Measurements from ENCODE around the gene C1orf56.

The C1orf56 gene

DNA sequence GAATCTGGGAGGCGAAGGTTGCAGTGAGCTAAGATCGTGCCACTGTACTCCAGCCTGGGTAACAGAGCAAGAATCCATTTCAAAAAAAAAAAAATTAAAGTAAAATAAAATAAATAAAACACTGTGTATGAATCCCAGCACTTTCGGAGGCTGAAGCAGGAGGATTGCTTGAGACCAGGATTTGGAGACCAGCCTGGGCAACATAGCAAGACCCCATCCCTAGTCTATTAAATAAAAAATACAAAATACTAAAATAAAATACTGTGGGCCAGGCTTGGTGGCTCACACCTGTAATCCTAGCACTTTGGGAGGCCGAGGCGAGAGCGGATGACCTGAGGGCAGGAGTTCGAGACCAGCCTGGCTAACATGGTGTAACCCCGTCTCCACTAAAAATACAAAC lies 15.4 kb upstream of the C1orf56 start:
- H3F3A ChIP-seq (ENCODE audit: insufficient read depth): no peaks in the 10 kb centered on the region
- H4K20me1 ChIP-seq (ENCODE audit: low read depth, low read length): no peaks in the 10 kb centered on the region
- no peak overlapping the region for H3K4me3 ChIP-seq (ENCODE audit: insufficient read depth, low read length, poor library complexity, severe bottlenecking)
- no peak overlapping the region for H3K4me2 ChIP-seq (ENCODE audit: low read depth, low read length, poor library complexity, severe bottlenecking)
- H3K27ac ChIP-seq (ENCODE audit: low read depth, low read length): no peak overlapping the region
- H3K9me2 ChIP-seq (replicated peaks; ENCODE audit: insufficient read depth, low read length): no peaks in the 10 kb centered on the region
- H3K9ac ChIP-seq (ENCODE audit: low read length): no peak overlapping the region
- no peaks in the 10 kb centered on the region for H3K79me2 ChIP-seq (ENCODE audit: insufficient read depth, low read length)
- no peaks in the 10 kb centered on the region for H3K9me3 ChIP-seq (ENCODE audit: insufficient read depth, low read length)
- H3K27me3 ChIP-seq (ENCODE audit: low read length): no peaks in the 10 kb centered on the region
- no peaks in the 10 kb centered on the region for H3K36me3 ChIP-seq (ENCODE audit: low read length)
- H2AFZ ChIP-seq (ENCODE audit: low read depth, low read length, severe bottlenecking): no peak overlapping the region
- TF ChIP-seq, protein P1, sequence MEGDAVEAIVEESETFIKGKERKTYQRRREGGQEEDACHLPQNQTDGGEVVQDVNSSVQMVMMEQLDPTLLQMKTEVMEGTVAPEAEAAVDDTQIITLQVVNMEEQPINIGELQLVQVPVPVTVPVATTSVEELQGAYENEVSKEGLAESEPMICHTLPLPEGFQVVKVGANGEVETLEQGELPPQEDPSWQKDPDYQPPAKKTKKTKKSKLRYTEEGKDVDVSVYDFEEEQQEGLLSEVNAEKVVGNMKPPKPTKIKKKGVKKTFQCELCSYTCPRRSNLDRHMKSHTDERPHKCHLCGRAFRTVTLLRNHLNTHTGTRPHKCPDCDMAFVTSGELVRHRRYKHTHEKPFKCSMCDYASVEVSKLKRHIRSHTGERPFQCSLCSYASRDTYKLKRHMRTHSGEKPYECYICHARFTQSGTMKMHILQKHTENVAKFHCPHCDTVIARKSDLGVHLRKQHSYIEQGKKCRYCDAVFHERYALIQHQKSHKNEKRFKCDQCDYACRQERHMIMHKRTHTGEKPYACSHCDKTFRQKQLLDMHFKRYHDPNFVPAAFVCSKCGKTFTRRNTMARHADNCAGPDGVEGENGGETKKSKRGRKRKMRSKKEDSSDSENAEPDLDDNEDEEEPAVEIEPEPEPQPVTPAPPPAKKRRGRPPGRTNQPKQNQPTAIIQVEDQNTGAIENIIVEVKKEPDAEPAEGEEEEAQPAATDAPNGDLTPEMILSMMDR (IDR thresholded peaks at IDR 0.05; ENCODE audit: insufficient read depth, low read length, poor library complexity, severe bottlenecking): no peak
- no peak for TF ChIP-seq EZH2phosphoT487 (conservative IDR thresholded peaks at IDR 0.05; ENCODE audit: low read length)

DNA sequence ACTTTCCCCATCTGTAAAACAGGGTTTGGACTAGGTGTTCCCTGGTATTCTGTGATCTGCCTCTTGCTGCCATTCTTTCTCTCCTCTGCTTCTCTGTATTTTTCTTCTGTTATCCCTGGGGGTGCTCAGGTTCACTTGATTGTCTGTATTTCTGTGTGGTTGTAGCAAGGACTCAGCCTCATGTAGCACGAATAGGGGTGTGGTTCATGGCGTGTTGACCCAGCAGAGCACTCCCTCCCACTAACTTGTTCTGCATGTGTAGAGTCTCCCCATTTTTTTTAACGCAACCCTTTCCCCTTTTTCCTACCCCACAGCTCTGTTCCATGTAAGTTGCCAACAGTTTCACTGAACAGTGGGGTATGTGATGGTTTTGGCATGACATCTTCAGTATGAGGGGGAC lies 12.4 kb upstream of the C1orf56 start:
- H3K27me3 ChIP-seq (ENCODE audit: low read length): no peaks in the 10 kb centered on the region
- no peaks in the 10 kb centered on the region for H3K9me3 ChIP-seq (ENCODE audit: insufficient read depth, low read length)
- no peaks in the 10 kb centered on the region for H4K20me1 ChIP-seq (ENCODE audit: low read depth, low read length)
- H3K4me3 ChIP-seq (ENCODE audit: insufficient read depth, low read length, poor library complexity, severe bottlenecking): no peak overlapping the region
- no peak overlapping the region for H3K4me2 ChIP-seq (ENCODE audit: low read depth, low read length, poor library complexity, severe bottlenecking)
- no peak overlapping the region for H3K27ac ChIP-seq (ENCODE audit: low read depth, low read length)
- H3K79me2 ChIP-seq (ENCODE audit: insufficient read depth, low read length): no peaks in the 10 kb centered on the region
- no peaks in the 10 kb centered on the region for H3F3A ChIP-seq (ENCODE audit: insufficient read depth)
- no peaks in the 10 kb centered on the region for H3K9me2 ChIP-seq (replicated peaks; ENCODE audit: insufficient read depth, low read length)
- no peaks in the 10 kb centered on the region for H3K36me3 ChIP-seq (ENCODE audit: low read length)
- TF ChIP-seq, protein P1 (IDR thresholded peaks at IDR 0.05; ENCODE audit: insufficient read depth, low read length, poor library complexity, severe bottlenecking): no peak
- no peak for TF ChIP-seq EZH2phosphoT487 (conservative IDR thresholded peaks at IDR 0.05; ENCODE audit: low read length)
- H2AFZ ChIP-seq (ENCODE audit: low read depth, low read length, severe bottlenecking): no peak overlapping the region
- H3K9ac ChIP-seq (ENCODE audit: low read length): no peak overlapping the region

DNA sequence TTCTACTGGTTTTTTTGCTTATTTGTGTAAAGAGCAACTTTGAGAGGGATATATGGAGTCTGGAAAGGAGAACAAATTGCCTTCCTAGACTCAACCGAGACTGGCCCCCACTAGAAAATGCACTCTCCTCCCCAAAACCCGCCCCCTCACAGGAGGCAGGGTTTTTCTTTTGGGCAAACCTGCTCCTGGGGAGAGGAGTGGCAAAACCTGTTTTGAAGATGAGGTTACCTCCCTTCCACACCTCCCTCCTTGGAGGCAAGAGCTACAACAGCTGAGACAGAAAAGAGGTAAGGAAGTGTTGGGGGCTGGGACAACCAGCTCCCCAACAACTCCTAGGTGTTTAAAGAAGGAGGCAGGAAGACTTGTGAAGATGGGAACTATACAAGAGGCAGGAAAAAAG lies 11.2 kb upstream of the C1orf56 start, which contains the start of gene BNIPL:
BNIPL (plus strand) TSS at position 231 of the 400 bp plus-strand sequence; CDS start at position 371, 140 bp downstream.
- Histone ChIP-seq H3K9me2 (replicated peaks; ENCODE audit: insufficient read depth, low read length) (no peaks in the 10 kb centered on the region), H3K79me2 (ENCODE audit: insufficient read depth, low read length) (no peaks in the 10 kb centered on the region), H3K27me3 (ENCODE audit: low read length) (no peaks in the 10 kb centered on the region), H3K4me2 (ENCODE audit: low read depth, low read length, poor library complexity, severe bottlenecking) (no peak within 1 kb of the TSS), H3K36me3 (ENCODE audit: low read length) (no peaks in the 10 kb centered on the region), H3K4me3 (ENCODE audit: insufficient read depth, low read length, poor library complexity, severe bottlenecking) (no peak within 1 kb of the TSS), H3K9ac (ENCODE audit: low read length) (no peak within 1 kb of the TSS), H3F3A (ENCODE audit: insufficient read depth) (no peaks in the 10 kb centered on the region), H3K27ac (ENCODE audit: low read depth, low read length) (no peak within 1 kb of the TSS), H2AFZ (ENCODE audit: low read depth, low read length, severe bottlenecking) (no peak within 1 kb of the TSS), H4K20me1 (ENCODE audit: low read depth, low read length) (no peaks in the 10 kb centered on the region), H3K9me3 (ENCODE audit: insufficient read depth, low read length) (no peaks in the 10 kb centered on the region)
- TF ChIP-seq, protein P1 (IDR thresholded peaks at IDR 0.05; ENCODE audit: insufficient read depth, low read length, poor library complexity, severe bottlenecking): no peak
- TF ChIP-seq EZH2phosphoT487 (conservative IDR thresholded peaks at IDR 0.05; ENCODE audit: low read length): no peak

All from SU-DHL-6 (cell line).